HG03159 (cell line): ENCODE data around the gene FBXW4.

ENCODE experiments used
- ATAC-seq: cut with Tn5 transposase; IDR thresholded peaks from one replicate; pipeline ENCODE4 v1.9.1; 2021; ENCODE audit warnings: mild to moderate bottlenecking, moderate library complexity; ENCODE audit not compliant: unreplicated experiment

Gene FBXW4

DNA sequence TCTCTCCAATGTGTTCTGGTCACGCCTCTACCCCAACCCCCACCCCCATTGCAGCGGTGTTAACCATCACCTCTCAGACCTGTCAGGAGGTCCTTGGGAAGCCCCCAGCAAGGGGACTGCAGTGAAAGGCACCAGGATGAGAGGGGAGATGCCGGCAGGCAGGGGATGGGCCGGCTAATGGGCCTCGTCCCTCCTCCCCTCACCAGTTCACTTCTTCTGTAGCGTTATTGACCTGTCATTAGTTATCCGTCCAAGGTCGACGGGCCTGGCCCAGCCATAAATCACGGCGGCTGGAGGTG is 125.7 kb downstream of the FBXW4 start:
- no peak for ATAC-seq

DNA sequence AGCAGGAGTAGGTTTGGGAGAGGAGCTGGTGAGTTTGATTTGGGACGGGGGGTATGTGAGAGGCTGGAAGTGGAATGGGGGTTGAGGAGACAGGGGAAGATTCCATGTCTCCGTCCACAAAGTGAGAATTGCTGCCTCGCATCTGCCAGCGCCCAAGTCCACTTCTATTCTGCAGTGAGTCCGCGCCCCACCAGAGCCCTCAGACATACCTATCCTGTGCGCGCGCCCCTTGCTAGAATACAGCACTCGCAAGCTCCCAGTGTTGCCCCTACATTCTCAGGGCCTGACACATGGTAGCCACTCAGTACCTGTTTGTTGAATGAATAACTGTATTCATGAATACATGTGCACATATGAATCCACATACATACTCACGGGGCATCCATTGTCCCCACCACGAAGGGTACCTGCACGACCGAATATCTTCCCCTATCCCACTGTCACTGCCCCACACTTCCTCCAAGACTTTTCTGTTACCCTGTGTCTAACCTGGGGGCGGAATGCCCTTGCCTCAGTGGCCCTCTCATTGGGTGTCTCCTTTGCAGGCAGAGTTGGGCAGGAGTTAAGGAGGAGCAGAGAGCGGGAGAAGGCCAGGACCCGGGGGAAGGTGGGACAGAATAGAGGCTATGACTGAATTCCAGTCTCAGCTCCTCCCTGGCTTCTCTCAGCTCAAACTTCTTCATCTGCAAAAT is 126.8 kb downstream of the FBXW4 start:
- no peak for ATAC-seq

DNA sequence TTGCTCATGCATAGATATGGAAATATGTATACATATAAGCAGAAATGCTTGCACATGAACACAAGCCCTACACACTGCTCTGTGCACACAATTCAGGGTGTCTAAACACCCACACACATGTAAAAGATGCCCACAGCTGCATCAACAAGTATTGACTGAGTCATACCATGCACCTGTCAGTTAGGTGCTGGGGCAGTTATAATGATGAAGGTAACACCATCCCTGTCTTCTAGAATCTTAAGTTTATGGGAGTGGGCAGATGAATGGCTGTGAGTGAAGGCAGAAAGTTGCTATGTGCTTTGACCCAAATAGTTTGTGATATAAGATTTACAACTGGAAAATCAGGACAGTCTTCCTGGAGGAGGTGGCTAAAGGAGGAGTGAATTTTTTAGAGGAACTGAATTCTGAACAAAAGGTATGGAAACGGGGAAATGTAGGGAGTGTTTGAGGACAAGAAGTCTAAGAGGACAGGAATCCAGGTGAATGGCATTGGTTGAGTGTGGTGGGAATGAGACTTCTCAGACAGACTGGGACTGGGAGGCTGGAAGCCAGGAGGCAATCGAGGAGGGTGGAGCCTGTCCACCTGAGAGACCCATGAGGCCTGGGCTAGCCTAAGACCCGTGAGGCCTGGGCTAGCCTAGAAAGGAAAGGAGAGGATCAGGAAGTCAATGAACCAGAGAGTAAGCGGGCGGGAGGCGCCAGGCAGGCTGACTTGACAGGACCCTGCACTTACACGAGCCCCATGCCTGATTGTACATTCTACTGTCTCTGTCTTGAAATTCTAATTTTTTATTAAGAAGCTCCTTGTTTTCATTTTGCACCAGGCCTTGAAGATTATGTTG is 127.6 kb downstream of the FBXW4 start:
- ATAC-seq, result no peak

DNA sequence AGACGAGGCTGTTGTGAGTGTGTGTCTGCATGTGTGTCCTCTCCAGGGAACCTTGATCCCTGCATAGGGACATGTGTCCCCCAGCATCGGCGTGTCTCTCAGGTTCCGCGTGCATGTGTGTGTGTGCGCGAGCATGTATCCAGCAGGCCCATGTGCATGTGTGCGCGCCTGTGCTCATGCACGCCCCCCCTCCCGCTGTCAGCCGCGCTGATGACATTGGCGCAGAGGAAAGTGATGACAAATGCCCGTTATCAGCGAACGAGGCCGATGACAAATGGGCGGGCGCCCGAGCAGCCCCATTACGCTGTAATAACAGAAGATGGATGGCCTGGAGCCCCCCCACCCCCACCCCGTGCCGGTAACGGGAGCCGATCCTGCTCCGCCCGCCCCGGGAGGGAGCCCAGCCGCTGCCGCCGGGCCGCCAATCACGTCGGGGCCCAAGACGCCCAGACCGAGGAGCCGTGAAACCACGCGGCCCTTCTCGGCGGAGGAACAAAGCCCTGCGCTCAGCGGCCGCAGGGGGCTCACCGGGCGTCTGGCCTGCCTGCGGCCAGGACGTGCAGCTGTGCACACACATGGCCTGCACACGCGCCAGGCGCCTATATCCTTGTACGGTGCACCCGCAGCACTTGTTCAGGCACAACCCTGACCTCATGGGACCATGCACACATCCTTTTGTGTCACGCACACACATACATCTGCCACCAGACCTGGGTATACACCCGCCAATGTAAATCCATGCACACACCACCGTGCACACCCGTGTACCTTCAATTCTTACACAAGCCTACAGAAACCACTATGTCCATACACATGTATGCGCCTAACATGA is 128.4 kb downstream of the FBXW4 start:
- ATAC-seq, result no peak

GRCh38 chr10:101565936-101566332 is 129.0 kb downstream of the FBXW4 start:
- no peak for ATAC-seq

DNA sequence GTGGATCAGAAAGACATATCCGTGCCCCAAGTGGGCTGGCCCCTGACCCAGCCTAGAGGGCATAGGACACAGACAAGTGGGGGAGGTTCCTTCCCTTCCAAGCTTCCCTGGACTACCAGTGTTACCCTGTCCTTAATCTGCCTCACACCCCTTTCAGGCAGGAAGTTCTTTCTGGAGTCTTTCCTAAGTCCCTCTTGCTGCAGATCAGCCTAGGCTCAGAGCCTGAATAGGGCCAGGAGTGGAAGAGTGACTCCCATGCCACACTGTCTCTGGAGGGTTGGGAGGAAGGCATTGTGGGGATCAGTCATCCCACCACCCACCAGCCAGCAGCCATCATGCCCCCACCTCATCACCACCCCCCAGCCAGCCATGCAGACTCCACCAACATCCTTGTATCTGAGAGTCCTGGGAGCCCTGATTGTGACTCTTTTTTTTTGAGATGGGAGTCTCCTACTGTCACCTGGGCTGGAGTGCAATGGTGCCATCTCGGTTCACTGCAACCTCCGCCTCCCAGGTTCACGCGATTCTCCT is 129.5 kb downstream of the FBXW4 start:
- ATAC-seq, result no peak

DNA sequence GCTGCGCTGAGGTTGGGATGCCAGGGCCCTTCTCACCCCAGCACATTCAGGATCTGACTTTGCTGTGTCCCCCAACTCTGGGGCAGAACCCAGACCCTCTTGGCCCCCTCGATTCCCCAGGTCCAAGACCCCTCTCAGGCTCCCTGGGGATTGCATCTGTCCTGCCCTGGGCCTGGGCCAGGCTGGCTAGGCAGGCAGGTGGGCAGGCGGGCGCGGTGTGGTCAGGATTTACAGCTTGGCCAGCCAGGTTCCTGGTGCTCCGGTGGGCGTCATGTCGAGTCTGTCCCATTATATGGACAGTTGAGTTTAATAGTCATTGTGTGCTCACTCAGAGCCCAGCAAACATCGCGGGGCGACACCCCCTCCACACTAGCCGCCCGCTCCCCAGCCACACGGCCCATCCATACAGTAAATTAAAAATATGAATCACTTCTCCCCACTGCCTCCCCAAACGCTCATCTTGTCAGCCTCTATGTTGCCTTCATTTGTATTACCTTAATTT is 130.4 kb downstream of the FBXW4 start:
- ATAC-seq, result no peak

GRCh38 chr10:101563497-101564040 is 131.4 kb downstream of the FBXW4 start:
- no peak for ATAC-seq

- ATAC-seq, result no peak
These were observed 132.0 kb downstream of the FBXW4 start for GRCh38 chr10:101563007-101563406.

DNA sequence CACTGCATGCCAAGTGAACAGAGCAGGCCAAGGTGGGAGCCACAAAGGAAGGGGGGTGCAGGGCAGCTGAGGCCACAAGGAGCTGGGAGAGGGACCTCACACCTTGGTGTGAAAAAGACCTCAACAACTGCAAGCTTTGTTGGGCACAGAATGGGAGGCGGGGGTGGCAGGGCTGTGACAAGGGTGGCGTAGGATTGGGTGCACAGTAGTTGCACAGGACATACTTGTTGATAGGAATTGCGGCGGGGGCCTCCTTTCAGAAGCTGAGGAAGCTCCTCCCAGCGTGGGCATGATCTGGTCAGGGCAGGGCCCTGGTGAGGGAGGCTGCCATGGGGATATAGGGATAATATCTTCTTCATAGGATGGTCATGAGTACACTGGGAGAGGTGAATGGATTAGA is 132.7 kb downstream of the FBXW4 start:
- no peak for ATAC-seq

GRCh38 chr10:101561068-101561915 is 133.7 kb downstream of the FBXW4 start:
- no peak for ATAC-seq
